Prostate gland (tissue), 2 donors: ENCODE measurements around the gene ZIM2. TPM values are rescaled to one million over a fixed set of nuclear protein-coding genes. Genes with fewer than 3 reads are reported as not detected.

Source experiments
- small RNA-seq, 2 donors: library from RNA; depleted of rRNA; stranded (forward); fragments of <200 nt; gene quantifications; one replicate each; pipeline ENCODE3, GENCODE V24; 2016
- total RNA-seq, 2 donors: library from RNA; depleted of rRNA; stranded (reverse); fragments of >200 nt; gene quantifications; one replicate each; pipeline ENCODE4 v1.1.0, GENCODE V29; 2016

ZIM2 gene
- total RNA-seq, 2 donors from 2014 or later: 0.64 to 5.2 TPM

Small RNA genes lying within 50 kb of the gene (small RNA-seq; reads per million reads assigned to genes)
- 0 reads per million in 2 donors for gene AC006115.2

Other genes with a start within 250 kb of the ZIM2 start
- 10 to 100 TPM; 10.3 to 19.7 TPM for gene ZNF71, start 245.4 kb downstream of the ZIM2 start, total RNA-seq
- not detected for gene SMIM17, start 197.6 kb downstream of the ZIM2 start, total RNA-seq
- gene ZNF835, start 169.0 kb downstream of the ZIM2 start, total RNA-seq: 1 to 10 TPM; 2.5 to 4.5 TPM
- gene PEG3, start within 50 bp of the ZIM2 start, total RNA-seq: 100 to 1,000 TPM in 1 of 2 donors, 1 to 10 TPM in 1; 6.1 to 101 TPM